Brain pericyte (primary cell): ENCODE measurements around the gene CFAP44.
A peak's percentile ranks its signal among the peaks of the same experiment; 100 is the strongest.
"Not testable (repeated sequence)": the region's sequence is repeated elsewhere in the genome, so short reads cannot be mapped to it uniquely, and the experiment has no call there.

Source experiments
- DNase-seq: peaks from one replicate; pipeline ENCODE4 v3.0.0-alpha.2; 2012; ENCODE audit warnings: low read depth, low spot score

CFAP44 gene, protein sequence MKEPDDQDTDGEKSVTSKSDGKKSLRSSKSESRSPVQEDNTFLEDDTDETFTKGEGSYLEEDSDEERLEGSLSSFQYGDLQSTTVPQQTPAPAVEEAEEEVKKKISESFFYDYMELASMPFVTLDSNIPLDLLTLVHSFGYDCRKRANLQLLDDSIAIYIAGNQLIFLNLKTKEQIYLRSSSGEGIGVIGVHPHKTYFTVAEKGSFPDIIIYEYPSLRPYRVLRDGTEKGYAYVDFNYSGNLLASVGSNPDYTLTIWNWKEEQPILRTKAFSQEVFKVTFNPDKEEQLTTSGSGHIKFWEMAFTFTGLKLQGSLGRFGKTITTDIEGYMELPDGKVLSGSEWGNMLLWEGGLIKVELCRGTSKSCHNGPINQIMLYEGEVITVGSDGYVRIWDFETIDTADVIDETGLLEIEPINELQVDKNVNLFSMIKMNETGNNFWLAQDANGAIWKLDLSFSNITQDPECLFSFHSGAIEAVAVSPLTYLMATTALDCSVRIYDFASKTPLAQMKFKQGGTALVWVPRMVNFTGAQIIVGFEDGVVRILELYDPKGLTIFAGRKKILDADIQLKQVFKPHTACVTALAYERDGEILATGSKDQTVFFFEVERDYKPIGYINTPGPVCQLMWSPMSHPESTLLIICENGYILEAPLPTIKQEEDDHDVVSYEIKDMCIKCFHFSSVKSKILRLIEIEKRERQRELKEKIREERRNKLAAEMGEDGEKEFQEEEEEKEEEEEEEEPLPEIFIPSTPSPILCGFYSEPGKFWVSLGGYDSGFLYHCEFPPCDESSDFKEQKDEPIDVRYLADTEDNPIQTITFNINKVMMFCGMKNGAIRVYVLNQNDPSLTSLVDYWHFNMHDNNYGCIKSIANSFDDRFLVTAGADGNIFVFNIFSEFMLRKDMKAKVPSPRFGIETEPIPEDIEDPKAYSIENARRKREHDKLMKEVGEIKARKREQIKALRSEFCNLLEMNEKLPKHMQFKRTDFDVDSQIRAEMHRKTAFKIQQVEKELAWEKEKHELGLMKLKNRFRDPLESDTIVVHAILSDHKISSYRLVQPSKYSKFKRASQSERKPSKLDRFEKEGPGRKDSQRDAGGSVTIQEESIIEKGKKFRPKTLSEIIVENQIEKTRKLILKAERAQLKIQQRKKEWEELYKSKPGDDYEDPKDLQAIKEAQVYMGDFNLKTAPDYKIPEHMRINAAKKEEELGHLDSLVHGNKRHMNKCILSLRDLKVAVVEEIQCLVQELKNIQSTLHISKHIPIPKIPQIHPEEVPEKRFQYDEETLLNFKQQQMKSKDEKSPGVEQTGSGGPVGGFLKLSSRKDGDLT (N-terminal part only)

DNA sequence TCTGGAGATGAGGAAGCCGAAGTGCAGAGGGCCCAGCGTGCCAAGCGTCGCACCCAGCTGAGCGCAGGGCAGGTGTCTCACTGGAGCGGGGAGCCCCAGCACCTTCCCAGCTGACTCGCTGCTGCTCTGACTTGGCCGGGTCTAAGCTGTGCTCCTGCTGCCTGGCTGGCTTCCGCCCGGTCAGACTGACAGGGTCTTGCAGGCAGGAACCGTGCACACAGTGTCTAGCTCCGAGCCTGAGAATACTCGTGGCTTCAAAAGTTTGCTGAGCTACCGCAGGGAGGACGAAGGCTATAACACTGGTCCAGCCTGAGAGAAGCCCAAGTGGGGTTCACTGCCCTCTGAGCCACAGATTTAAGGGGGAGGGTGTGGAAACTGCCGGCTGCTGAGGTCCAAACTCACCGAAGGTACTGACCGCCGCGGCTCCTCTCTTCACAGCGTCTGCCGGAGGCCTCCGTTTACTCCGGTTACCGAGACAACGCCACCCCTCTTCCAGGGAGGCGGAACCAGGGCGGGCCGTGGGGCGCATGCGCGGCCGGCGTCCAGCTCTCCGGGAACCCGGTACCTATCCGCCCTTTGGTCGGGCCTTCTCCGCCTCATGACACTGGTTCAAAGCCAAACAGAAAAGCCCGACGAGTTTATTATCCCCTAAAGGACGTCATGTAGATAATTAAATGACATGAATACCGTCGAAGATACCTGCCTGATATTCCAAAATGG, at the start of gene CFAP44:
Gene CFAP44, minus strand, starts transcription at position 443 of the 720 bp plus-strand sequence. CDS start 7,829 bp downstream, outside the sequence.
- DNase-seq, result peak; percentile 20

DNA sequence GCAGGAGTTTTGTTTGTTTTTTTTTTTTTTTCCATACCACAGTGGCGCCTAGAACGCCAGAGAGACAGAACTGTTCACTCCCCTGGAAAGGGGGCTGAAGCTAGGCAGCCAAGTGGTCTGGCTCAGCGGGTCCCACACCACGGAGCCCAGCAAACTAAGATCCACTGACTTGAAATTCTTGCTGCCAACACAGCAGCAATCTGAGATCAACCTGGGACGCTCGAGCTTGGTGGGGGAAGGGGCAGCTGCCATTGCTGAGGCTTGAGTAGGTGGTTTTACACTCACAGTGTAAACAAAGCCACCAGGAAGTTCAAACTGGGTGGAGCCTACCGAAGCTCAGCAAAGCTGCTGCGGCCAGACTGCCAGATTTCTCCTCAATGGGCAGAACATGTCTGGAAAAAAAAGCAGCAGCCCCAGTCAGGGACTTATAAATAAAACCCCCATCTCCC, 43.9 kb upstream of the CFAP44 start:
- DNase-seq, result peak; percentile 16

DNA sequence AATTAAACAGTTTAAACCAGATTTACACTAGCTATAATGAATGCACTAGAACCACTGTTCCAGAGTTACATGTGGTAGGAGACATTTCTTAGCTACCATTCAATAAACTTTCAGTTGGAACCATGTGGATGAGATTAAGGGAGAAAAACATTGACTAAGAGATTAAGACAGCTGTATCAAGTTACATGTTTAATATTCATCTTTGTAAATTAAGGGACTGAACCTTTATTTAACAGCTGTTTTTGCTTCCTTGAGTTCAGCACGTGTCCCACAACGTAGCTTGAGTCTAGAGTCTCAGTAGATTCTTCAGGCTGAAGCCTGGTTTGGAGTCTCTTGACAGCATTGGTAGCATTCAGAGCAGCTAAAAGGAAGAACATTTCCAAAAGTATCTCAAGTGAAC, 27.2 kb upstream of the CFAP44 start:
- DNase-seq, result no peak

DNA sequence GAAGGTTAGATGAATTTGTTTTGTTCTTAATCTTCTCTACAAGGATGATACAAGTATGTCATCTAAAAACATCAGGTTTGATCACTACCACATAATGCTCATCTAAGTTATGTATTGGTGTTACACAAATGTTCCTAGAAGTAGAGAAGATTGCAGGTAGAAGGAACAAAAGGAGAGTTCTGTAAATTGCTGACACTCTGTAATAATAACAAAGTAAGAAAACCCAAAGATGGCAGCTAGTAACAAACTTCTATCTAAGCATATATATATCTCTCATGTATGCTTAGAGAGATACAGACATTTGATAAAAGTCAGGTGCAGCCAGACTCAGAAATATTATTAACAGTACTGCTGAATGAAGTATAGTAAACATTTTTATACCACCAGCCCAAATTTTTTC, 20.2 kb upstream of the CFAP44 start:
- no peak for DNase-seq

DNA sequence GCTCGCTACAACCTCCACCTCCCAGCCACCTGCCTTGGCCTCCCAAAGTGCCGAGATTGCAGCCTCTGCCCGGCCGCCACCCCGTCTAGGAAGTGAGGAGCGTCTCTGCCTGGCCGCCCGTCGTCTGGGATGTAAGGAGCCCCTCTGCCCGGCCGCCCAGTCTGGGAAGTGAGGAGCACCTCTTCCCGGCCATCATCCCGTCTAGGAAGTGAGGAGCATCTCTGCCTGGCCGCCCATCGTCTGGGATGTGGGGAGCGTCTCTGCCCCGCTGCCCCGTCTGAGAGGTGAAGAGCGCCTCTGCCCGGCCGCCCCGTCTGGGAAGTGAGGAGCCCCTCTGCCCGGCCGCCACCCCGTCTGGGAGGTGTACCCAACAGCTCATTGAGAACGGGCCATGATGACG, 17.3 kb upstream of the CFAP44 start:
- not testable (repeated sequence) for DNase-seq

DNA sequence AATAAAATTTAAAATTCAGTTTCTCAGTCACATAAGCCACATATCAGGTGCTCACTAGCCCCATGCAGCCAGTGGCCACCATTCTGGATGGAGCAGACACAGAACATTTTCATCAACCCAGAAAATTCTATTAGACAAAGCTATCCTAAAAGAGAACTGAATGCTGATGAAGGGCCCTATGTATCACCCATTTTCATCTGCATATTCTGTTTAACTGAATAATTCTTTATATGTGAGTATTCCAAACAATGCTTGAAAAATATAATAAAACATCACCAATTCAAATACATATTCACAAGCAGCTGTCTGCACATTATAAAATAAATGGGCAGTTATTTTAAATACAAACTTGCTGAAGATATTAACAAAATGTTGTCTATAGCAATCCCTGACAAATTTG, 14.2 kb upstream of the CFAP44 start:
- no peak for DNase-seq

DNA sequence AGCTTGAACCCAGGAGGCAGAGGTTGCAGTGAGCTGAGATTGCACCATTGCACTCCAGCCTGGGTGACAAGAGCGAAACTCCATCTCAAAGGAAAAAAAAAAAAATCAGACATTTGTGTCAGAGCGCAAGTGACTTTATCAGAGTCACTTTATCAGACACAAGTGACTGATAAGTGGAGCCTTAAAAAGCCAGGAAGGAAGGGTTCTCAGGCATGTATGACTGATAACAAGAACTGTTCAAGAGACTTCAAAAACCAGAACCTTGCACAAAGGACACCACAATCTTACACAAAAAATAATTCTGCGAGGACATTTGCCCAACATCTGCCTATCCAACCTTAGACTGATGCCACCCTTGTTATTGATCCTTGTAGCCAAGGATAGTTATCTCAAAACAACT, 13.3 kb upstream of the CFAP44 start:
- DNase-seq, result no peak

DNA sequence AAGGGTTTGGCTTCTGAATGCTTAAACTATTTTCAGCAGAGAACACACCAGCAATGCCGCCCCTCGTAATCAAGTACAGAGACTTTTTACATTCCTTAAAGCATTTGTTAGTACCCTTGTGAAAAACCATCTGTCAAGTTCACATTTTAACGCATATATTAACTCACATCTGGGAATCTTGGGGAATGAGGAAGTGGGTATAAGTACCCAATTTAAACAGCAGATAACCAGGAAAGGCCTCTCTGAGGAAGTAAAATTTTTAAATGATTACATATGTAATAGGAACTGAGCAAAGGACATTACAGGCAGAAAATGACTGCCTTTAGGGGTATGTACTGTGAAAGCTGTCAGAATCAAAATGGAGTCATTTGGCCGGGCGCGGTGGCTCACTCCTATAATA, 12.8 kb upstream of the CFAP44 start:
- no peak for DNase-seq

DNA sequence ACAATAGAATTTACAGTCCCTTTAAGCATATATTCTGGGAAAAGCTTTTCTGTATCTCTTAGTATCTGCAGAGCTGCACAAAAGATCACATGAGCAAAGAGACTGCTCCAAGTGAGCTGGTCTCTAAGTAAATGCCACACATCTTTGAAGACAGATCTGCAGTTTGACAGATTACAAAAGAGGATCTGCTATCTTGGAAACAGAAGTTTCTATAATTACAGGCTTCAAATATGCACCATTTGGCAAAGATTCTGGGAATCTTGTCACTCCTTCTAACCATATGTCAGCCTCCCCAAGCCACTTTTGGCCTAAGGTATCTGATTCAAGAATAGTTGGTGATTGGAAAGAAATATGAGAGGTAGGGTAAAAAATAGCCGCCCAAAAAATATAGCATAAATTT, 9.6 kb upstream of the CFAP44 start:
- no peak for DNase-seq

DNA sequence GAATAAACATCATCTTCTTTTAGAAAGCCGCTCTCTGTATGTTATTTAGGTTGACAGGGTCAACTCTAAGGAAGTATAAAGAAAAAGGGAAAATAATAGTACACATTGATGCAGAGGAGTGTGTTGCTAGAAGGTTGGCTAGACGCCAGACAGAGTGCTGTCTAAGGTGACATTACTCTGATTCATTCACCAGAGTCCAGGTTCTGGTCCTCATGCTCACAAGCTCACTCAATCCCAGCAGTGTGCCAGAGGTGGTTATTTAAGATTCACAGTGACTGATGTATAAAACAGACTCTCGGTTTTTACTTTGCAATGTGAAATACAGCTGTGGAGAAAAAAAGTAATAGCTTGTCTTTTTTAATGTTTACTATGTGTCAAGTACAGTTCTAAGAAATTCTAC, 1.7 kb downstream of the CFAP44 start:
- DNase-seq, result no peak

DNA sequence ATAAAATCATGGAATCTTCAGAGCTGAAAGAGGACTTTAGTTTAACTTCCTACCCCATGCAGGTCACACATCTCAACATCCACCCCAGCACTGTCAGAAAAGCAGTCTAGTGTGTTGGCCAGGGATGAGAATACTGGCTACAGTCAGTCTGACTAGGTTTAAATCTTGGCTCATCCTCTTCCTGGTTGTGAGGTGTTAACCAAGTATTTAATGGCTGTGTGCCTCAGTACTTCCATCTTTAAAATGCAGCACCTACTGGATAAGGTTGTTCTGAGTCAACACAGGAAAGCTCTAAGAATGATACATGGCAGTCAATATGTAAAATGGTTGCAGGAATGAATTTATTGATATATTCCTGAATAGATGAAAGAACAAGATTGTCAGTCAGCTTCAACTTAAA, 3.1 kb downstream of the CFAP44 start:
- no peak for DNase-seq

DNA sequence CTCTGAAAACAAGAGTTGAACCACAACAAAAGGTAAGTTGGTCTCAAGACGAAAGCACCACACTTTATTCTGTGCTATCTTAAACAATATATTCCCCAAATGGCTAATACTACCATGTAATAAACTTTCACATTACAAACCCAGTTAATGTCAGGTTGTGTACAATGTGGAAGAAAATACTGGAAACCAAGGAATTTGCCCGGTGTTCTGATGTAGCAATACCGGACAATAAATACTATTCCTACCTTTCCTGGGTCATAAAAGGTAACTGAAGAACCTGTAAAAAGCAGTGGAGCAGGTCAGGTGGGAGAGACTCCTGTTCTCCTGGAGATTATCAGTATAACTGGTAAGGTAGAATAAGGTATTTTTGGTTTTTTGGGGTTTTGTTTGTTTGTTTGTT, 3.9 kb downstream of the CFAP44 start:
- DNase-seq, result no peak

DNA sequence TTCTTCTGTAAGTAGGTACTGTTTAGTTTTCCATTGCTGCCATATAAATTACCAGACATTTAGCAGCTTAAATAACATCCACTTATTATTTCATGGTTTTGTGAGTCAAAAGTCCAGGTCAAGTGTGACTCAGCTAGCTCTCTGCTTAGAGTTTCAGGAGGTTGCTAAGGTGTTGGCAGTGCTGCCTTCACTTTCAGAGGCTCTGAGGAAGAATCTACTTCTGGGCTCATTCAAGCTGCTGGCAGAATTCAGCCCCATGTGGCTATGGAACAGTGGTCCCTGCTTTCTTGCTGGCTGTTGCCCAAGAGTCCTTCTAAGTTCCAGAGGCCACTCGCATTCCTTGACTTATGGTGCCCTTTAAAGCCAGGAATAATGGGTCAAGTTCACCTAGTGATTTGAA, 4.5 kb downstream of the CFAP44 start:
- peak; percentile 13 for DNase-seq

DNA sequence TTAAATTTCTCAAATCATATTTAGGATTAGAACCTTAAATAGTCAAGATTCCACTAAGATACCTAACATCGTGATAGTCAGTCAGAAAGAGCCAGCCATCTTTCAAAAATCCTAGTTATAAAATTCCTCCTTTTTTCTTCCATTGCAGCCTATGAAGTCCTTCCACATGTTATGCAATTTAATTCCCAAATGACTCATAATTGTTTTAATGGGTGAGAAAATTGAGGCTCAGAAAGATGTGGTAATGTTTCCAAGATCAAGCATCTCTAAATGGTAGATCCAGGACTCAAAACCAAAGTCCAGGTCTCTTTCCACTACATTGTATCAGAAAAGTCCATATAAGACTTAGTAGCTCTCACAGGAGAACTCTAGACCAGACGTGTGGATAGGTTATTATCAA, 9.5 kb downstream of the CFAP44 start:
- no peak for DNase-seq

DNA sequence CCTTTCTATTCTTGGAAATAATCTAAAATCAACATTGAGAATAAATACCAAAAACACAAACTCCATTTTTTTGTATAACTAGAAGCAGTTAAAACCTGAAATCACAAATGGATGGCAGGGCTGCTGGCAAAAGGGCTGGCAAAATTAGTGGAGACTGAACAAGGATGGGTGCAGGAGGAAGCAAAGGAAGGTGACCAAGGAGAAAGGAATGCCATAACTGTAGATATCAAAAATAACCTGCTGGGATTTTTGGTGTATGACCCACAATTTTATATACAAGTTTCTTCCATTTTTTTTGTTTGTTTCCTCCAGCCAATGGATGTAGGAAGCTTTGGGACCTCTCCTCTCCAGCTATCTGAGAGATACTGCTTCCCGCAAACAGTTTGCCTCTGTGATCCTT, 12.7 kb downstream of the CFAP44 start:
- no peak for DNase-seq

DNA sequence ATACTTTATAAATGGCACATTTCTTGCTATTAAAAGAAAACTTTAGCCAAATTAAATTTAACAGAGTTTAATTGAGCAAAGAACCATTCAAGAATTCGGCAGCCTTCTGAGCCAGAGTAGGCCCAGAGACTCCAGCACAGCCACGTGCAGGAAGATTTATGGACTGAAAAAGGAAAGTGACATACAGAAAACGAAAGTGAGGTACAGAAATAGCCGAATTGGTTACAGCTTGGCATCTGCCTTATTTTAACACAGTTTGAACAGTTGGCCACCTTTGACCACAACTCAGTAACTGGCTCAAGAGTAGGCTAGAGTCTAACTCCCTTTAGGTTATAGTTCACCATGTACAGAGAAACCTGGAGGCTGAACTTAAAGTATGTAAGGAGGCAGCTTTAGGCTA, 17.6 kb downstream of the CFAP44 start:
- no peak for DNase-seq

DNA sequence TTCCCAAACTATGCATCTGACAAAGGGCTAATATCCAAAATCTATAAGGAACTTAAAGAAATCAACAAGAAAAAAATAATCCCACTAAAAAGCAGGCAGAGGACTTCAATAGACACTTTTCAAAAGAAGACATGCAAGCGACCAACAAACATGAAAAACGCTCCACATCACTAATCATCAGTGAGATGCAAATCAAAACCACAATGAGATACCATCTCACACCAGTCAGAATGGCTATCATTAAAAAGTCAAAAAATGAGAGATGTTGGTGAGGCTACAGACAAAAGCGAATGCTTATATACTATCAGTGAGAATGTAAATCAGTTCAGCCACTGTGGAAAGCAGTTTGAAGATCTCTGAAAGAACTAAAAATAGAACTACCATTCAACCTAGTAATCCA, 20.2 kb downstream of the CFAP44 start:
- no peak for DNase-seq

DNA sequence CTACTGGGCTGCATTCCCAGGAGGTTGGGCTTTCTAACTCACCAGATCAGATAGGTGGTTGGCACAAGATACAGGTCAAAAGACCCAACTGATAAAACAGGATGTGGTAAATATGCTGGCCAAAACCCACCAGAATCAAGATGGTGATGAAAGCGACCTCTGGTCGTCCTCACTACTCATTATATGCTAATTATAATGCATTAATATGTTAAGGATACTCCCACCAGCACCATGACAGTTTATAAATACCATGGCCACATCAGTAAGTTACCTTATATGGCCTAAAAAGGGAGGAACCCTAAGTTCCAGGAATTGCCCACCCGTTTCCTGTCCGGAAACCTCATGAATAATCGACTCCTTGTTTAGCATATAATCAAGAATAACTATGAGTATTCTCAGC, 31.6 kb downstream of the CFAP44 start:
- no peak for DNase-seq

DNA sequence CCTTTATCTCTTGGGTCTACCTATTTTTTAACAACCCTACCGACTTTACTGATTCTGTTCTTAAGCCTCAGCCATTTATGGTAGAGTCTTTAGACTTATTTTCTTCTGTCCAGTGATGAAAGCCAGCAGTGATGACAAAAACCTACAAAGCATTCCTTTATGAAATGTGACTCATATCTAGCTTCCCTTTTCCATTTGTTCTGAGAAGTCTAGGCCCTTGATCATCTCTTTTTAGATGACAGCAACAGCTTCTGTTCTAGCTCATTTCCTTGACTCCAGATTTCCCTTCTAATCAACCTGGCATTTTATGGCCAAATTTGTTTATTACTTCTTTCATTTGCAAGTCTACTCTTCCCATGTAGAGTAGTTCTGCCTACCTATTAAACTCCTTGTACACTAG, 36.1 kb downstream of the CFAP44 start:
- no peak for DNase-seq

DNA sequence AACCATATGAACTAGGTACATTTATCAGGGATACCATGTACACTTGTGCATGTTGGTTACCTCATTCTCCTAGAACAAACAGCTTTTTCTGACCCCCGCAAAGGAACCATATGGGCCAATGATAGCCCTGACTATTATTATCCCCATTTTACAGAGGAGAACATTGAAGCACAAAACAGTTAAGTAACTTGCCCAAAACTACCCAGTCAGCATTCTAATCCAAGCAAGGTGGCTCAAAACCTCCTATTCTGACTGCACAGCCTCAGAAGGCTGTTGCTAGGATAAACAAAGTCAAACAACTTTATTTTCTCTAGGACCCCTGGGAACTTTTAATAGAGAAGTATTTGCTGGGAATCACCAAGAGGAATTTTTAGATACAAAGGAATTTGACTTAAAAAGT, 36.7 kb downstream of the CFAP44 start:
- no peak for DNase-seq
